GM10266 (cell line): ENCODE results near the gene CNST.

Experiments used
- DNase-seq: peaks from one replicate; pipeline ENCODE4 v3.0.0; 2012; ENCODE audit errors: extremely low spot score
- CTCF ChIP-seq: IDR thresholded peaks from 2 replicates; pipeline ENCODE4 v1.5.1; 2012; ENCODE audit warnings: mild to moderate bottlenecking, low read depth; ENCODE audit not compliant: control insufficient read depth, insufficient read depth; ENCODE audit errors: missing control alignments

CNST gene

GRCh38 chr1:246537887-246538286 lies 28.4 kb upstream of the CNST start:
- no peak for DNase-seq
- TF ChIP-seq CTCF = no peak

- no peak for TF ChIP-seq CTCF
Measured at GRCh38 chr1:246540738-246541491, 25.3 kb upstream of the CNST start.

GRCh38 chr1:246544001-246544400 lies 22.3 kb upstream of the CNST start:
- no peak for DNase-seq
- no peak for TF ChIP-seq CTCF

More at GRCh38 chr1:246540738-246541491, 25.3 kb upstream of the CNST start:
- no peak for DNase-seq

DNA sequence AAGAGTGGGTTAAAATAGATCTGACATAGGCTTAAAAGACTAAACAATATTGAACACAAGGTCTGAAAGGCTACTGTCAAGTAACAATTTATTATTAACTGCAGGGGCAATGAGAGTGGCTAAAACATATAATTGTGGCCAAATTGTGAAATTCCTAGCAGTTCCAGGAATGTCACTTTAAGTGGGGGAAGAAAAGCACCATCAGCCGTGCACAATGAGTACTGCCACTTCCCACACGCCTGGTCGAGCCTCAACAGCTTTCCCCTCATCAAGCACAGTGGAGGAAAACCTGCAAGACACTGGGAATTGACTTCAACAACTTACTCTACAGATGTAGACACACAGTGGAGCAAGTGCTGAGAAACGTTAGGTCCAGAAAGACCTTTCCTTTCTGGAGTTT lies 16.6 kb upstream of the CNST start:
- TF ChIP-seq CTCF = no peak
- no peak for DNase-seq

GRCh38 chr1:246550402-246550801 lies 15.9 kb upstream of the CNST start:
- no peak for TF ChIP-seq CTCF
- DNase-seq = no peak

- no peak for DNase-seq
- TF ChIP-seq CTCF = no peak
Measured at GRCh38 chr1:246552110-246552509, 14.1 kb upstream of the CNST start.

DNA sequence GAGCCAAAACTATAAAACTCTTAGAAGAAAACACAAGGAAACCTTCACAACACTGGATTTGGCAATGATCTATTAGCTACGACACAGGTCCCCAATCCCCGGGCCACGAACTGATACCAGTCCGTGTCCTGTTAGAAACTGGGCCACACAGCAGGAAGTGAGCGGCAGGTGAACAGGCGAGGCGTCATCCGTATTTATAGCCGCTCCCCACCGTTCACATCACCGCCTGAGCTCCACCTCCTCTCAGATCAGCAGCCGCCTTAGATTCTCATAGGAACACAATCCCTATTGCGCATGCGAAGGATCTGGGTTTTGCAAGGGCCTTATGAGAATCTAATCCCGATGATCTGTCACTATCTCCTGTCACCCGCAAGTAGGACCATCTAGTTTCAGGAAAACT lies 12.1 kb upstream of the CNST start:
- DNase-seq = no peak
- no peak for TF ChIP-seq CTCF
